DOHH2 (cell line): ENCODE measurements around the gene DNAJC28.

ENCODE experiments used
- CTCF ChIP-seq: fragments of 200-600 bp; sonication (generic); IDR thresholded peaks from one replicate; pipeline ENCODE4 v1.5.1; 2014; ENCODE audit warnings: antibody characterized with exemption, mild to moderate bottlenecking, low read depth, low read length; ENCODE audit not compliant: poor library complexity, severe bottlenecking
- EZH2phosphoT487 ChIP-seq: fragments of 200-600 bp; sonication (generic); IDR thresholded peaks from 2 replicates; pipeline ENCODE4 v1.6.1; 2017; ENCODE audit warnings: borderline replicate concordance, mild to moderate bottlenecking, antibody characterized with exemption, low read length, moderate library complexity, mixed read lengths

DNA sequence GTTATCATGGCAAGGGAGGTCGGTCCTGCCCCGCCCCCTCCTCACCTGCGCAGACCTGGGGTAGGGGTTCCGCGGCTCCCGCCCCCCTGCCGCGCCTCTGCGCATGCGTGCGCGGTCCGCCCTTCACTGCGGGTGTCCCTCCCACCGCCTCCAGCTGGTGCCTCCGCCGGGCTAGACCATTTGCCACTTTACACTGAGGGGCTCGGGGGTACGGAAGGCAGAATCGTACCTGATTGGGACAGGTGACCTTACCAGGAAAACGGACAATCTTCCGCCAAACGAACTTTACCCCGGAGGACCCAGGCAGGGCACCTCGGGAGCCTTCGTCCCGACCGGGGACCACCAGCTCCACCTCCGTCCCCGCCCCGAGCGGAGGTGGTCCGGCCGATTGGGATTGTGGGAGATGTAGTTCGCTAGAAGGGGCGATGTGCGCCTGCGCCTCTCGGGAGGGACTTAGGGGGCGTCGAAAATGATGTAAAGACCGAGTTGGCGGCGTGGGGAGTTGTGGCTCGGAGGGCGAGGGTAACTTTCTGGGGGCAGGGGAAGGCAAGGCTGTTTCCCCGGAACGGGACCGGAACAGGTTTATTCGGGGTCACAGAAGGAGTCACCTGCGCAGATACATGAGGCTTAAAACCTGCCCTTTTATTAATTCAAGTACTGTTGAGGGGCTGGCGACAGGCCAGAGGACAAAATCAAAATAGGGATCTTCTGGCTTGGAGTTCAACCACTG is at the start of gene DNAJC28:
- no peak for TF ChIP-seq CTCF
- no peak for TF ChIP-seq EZH2phosphoT487
